ENCODE data around the gene CD200R1L. TPM values are rescaled to one million over a fixed set of nuclear protein-coding genes. Genes with fewer than 3 reads are reported as not detected.

Gene CD200R1L
- total RNA-seq, 4 donors from 2014 or later = not detected

- no peak for DNase-seq (ENCODE audit: low spot score in 2 of 2)
- Histone ChIP-seq H3K9me3 (no peaks in the 10 kb centered on the region), H3K36me3 (no peaks in the 10 kb centered on the region), H3K27ac (peak overlapping the region; percentile 31), H3K4me3 (no peak overlapping the region), H3K4me1 (peaks cover 25% of the 10 kb centered on the region), H3K27me3 (no peaks in the 10 kb centered on the region)
- WGBS = 63% methylated on average over 4 of the region's 4 CpGs
- TF ChIP-seq POLR2A (IDR thresholded peaks at IDR 0.05) (no peak), POLR2AphosphoS5 (IDR thresholded peaks at IDR 0.05) (no peak), EP300 (IDR thresholded peaks at IDR 0.05) (no peak)
- TF ChIP-seq, protein P1, sequence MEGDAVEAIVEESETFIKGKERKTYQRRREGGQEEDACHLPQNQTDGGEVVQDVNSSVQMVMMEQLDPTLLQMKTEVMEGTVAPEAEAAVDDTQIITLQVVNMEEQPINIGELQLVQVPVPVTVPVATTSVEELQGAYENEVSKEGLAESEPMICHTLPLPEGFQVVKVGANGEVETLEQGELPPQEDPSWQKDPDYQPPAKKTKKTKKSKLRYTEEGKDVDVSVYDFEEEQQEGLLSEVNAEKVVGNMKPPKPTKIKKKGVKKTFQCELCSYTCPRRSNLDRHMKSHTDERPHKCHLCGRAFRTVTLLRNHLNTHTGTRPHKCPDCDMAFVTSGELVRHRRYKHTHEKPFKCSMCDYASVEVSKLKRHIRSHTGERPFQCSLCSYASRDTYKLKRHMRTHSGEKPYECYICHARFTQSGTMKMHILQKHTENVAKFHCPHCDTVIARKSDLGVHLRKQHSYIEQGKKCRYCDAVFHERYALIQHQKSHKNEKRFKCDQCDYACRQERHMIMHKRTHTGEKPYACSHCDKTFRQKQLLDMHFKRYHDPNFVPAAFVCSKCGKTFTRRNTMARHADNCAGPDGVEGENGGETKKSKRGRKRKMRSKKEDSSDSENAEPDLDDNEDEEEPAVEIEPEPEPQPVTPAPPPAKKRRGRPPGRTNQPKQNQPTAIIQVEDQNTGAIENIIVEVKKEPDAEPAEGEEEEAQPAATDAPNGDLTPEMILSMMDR (IDR thresholded peaks at IDR 0.05) = no peak
These were observed 39.0 kb downstream of the CD200R1L start for GRCh38 chr3:112807685-112808084.

DNA sequence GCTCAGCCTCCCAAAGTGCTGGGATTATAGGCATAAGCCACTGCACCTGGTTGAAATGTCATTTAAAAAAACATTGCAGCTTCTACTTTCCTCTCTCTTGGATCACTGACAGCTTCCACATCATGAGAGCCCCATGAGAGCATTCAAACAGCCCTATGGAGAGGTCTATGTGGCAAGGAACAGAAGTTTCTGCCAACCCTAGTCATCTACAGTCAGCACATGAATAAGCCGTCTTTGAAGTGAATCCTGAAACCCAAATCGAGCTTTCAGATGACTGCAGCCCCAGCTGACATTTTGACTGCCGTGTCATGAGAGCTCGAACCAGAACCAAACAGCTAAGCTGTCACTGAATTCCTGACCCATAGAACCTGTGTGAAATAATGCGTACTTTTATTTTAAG lies 39.8 kb downstream of the CD200R1L start:
- Histone ChIP-seq H3K4me3 (no peak overlapping the region), H3K27ac (peak overlapping the region; percentile 23), H3K9me3 (no peaks in the 10 kb centered on the region), H3K4me1 (peaks cover 17% of the 10 kb centered on the region), H3K27me3 (no peaks in the 10 kb centered on the region), H3K36me3 (no peaks in the 10 kb centered on the region)
- WGBS = 71% methylated on average over 5 of the region's 5 CpGs
- no peak for DNase-seq (ENCODE audit: low spot score in 2 of 2)
- TF ChIP-seq POLR2A (IDR thresholded peaks at IDR 0.05) = no peak
- TF ChIP-seq, protein P1 (IDR thresholded peaks at IDR 0.05) = no peak
- no peak for TF ChIP-seq EP300 (IDR thresholded peaks at IDR 0.05)
- no peak for TF ChIP-seq POLR2AphosphoS5 (IDR thresholded peaks at IDR 0.05)

DNA sequence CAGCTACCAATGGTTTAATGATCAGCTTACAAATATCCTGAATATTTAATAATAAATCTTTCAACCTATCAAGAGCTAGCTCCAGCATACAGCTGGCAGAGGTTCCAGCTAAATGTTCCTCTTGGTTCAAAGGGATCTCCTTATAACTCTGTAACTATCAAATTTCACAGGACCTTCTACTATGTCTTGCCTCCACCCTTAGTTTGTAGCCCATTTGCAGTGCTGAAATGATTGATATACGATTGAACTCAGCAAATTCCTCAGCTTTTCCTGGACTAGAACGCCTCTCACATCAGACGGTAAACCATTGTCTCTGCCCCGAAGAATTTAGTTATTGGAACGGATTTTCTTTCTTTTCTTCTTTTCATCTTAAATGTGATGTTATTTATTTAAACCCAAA lies 41.5 kb downstream of the CD200R1L start:
- H3K9me3 ChIP-seq = no peaks in the 10 kb centered on the region
- TF ChIP-seq, protein P1 (IDR thresholded peaks at IDR 0.05) = no peak
- TF ChIP-seq POLR2A (IDR thresholded peaks at IDR 0.05) (no peak), EP300 (IDR thresholded peaks at IDR 0.05) (no peak), POLR2AphosphoS5 (IDR thresholded peaks at IDR 0.05) (no peak)
- no peaks in the 10 kb centered on the region for H3K36me3 ChIP-seq
- H3K27me3 ChIP-seq = no peaks in the 10 kb centered on the region
- DNase-seq (ENCODE audit: low spot score in 2 of 2) = no peak
- peaks cover 5% of the 10 kb centered on the region for H3K4me1 ChIP-seq
- 80% methylated on average over 5 of the region's 5 CpGs for WGBS
- no peak overlapping the region for H3K27ac ChIP-seq
- no peak overlapping the region for H3K4me3 ChIP-seq

DNA sequence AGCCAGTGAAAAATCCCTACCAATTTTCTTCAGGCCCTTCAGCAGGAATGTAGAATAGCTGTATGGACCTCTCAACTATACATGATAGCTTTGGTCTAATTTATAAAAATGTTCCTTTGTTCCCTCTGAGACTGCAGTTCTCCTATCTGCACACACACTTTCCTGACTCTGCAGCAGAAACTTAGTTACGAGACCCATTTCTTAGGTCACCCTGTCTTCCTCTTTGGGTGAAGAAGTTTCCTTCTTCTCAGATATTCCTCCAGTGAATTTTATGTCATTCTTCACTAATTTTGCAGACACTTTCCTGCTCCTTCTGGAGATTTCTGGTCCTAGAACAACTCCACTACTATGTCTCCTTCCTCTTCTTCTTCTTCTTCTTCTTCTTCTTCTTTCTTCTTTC lies 42.6 kb downstream of the CD200R1L start:
- H3K4me3 ChIP-seq = no peak overlapping the region
- 91% methylated on average over 1 of the region's 1 CpG for WGBS
- no peak for DNase-seq (ENCODE audit: low spot score in 2 of 2)
- no peaks in the 10 kb centered on the region for H3K27me3 ChIP-seq
- peaks cover 5% of the 10 kb centered on the region for H3K4me1 ChIP-seq
- TF ChIP-seq POLR2AphosphoS5 (IDR thresholded peaks at IDR 0.05) (no peak), POLR2A (IDR thresholded peaks at IDR 0.05) (no peak), EP300 (IDR thresholded peaks at IDR 0.05) (no peak)
- TF ChIP-seq, protein P1 (IDR thresholded peaks at IDR 0.05) = no peak
- no peak overlapping the region for H3K27ac ChIP-seq
- no peaks in the 10 kb centered on the region for H3K36me3 ChIP-seq
- H3K9me3 ChIP-seq = no peaks in the 10 kb centered on the region

DNA sequence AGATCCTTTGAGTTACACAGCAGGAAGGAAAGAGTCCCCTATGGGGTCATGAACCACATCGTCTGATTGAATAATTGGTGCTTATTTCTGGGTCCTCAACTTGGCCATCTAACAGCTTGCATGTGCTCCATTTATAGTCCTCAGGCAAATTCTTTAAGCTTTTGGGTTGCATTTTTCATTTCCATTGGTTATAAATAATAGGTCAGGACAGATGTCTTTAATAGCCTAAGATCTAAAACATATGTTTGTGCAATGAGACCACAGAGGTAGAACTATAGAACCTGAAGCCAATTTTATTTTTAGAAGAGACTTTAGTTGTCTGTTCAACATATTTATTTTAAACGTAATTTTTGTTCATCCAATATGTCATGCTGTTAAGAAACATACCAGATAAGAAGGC lies 43.2 kb downstream of the CD200R1L start:
- no peaks in the 10 kb centered on the region for H3K9me3 ChIP-seq
- no peaks in the 10 kb centered on the region for H3K36me3 ChIP-seq
- no peak overlapping the region for H3K27ac ChIP-seq
- 31% methylated on average over 2 of the region's 2 CpGs for WGBS
- no peak for TF ChIP-seq POLR2A (IDR thresholded peaks at IDR 0.05)
- TF ChIP-seq EP300 (IDR thresholded peaks at IDR 0.05) = no peak
- TF ChIP-seq, protein P1 (IDR thresholded peaks at IDR 0.05) = no peak
- TF ChIP-seq POLR2AphosphoS5 (IDR thresholded peaks at IDR 0.05) = no peak
- H3K27me3 ChIP-seq = no peaks in the 10 kb centered on the region
- no peak overlapping the region for H3K4me3 ChIP-seq
- no peak for DNase-seq (ENCODE audit: low spot score in 2 of 2)
- H3K4me1 ChIP-seq = peaks cover 2% of the 10 kb centered on the region
